GM21576 (cell line): Measurements from ENCODE around the gene CEACAM21.

ENCODE experiments used
- ATAC-seq: cut with Tn5 transposase; IDR thresholded peaks from one replicate; pipeline ENCODE4 v1.9.1; 2021; ENCODE audit warnings: mild to moderate bottlenecking, moderate library complexity; ENCODE audit not compliant: unreplicated experiment

CEACAM21 gene

DNA sequence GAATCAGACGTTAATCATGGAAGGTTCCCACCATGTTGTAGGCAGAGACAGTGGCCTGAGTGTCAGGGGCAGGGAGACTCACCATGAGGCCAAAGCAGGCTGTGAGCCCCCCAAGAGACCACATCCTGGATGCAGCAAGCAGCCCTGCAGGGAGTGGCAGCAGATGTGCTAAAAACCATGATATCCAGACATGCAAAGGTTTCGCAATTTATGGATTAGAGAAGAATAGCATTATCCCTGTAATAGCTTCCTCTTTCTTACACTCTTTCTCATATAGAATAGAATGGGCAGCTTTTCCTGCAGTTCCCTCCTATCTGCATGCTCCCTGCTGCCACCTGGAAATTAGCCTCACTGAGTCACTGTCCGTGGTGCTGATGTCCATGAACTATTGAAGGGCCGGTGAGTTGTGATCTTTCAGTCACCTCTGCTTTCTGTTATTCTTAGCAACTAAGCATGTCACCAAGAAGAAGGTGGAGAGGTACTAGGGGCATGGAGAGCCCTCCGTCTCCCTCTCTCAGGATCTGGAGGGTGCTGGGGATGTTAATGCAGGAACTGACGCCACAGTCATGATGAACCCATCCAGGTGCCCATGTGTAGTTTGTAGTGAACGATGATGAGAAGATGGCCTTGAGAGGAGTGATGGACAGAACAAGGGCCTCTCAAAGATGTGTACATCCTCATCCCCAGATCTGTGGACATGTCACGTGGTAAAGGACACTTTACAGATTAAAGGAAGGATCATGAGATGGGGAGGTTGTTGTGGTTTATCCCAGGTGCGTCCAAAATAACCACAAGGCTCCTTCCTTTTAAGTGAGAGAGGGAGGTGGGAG is 41.0 kb downstream of the CEACAM21 start:
- ATAC-seq, result no peak

DNA sequence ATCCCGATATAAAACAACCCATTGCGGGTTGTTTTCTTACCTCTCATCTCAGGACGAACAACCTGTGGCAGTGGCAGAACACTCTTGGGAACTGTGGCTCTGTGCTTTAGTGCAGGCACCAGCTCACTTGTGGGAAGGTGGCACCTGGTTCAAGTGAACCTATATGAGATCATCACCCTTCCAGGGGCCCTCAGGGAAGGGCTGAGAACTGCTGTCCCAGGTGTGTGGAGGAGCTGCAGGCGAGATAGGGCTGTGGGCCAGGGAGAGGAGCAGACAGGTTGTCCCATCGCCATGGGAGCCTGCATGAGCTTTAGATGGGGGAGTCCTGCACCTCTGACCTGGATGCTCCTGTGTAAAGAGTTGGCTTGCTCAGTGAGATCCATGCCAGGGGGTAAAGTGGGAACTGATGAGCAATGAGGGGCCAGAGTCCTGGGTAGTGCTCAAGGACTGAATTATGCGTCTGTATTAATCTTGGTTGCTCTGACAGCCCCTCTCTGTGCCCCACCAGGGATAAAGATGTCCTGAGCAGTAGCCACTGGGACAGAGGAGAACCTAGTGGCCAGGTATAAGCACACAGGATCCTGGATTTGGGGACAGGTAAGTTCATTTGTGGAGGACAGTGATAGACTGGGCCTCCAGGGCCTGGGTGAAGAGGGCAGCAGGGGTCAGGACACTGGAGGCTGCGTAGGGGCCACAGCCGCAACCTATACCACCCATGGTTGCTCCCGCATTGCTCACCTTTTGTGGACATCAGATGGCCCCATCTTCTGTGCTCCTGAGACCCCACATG is 42.2 kb downstream of the CEACAM21 start:
- ATAC-seq, result no peak

- ATAC-seq, result no peak
Measured at GRCh38 chr19:41619018-41619556, 43.1 kb downstream of the CEACAM21 start.

DNA sequence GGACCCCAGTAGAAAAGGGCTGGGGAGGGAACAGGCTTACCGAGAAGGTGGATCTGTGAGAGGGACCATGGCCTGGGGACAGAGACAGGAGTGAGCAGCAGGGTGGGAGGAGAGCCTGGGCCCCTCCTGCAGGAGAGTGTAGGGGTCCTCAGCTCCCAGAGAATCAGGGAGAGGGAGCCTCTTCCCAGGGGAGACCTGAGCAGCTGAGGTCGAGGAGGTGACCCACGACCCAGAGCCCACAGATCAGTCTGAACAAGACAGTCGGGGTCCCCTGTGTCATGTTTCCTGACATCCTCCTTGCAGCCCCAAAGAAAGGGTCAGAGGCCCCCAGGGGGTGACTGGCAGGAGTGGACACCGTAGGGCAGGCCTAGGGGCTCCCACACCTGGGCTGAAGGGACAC is 44.2 kb downstream of the CEACAM21 start:
- ATAC-seq, result no peak

DNA sequence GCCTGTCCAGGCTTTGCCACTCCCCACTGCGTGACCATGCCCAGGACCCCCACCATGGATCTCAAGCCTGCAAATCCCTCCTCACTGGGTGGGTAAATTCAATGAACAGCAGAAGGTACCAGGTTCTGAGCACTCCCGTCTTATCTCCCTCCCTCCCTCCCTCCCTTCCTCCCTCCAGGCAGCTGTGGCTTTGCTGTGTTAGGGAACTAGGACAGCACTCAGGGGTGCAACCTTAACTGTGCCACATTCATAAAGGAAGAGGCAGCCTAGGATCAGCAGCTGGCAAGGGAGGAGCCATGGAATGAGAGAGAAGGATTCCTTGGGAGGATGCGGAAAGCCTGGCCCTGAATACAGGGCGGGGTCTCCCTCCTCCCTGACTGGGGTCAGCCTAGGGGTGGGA is 45.3 kb downstream of the CEACAM21 start:
- ATAC-seq, result no peak

- ATAC-seq, result no peak
Measured at GRCh38 chr19:41621654-41622053, 45.7 kb downstream of the CEACAM21 start.

DNA sequence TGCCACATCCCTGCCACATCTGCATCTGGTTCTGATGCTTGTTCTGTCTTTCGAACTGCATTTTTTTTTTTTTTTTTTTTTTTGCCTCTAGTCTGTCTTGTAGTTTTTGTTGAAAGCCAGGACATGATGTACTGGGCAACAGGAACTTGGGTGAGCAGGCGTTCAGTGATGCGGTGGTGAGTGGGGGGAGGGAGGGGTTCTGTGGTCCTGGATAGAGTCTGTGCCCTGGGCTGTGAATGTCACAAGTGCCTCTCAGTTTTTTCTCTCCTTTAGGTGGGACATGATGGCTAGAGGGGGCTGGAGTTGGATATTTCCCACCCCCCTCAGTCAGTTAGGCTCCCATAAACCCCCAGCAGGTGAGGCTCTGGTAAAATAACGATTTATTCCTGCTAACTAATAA is 47.4 kb downstream of the CEACAM21 start:
- no peak for ATAC-seq

DNA sequence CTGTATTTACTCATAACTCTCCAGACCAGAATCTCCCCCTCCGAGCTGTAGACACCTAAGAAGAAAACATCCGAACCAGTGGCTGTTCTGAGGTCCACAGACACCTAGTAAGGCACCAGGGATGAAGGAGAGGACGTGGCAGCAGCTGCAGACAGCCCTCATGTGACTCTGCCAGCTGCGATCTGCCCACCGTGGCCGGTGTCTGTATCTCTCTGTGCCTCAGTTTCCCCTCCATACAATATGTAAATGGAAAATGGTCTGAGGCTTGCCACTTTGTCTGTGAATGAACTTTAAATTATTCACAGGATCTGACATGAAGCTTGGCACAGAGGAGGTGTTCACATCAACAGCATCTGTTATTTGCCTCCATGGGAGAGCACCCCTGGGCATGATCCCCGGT is 48.5 kb downstream of the CEACAM21 start:
- ATAC-seq, result no peak

GRCh38 chr19:41624937-41625336 is 49.0 kb downstream of the CEACAM21 start:
- ATAC-seq, result no peak

- no peak for ATAC-seq
Measured at GRCh38 chr19:41626278-41626677, 50.3 kb downstream of the CEACAM21 start.

GRCh38 chr19:41626877-41627276 is 50.9 kb downstream of the CEACAM21 start, which contains the start of gene CEACAM4:
TSS of gene CEACAM4 (minus strand) at chr19:41627074. CDS start at chr19:41626963, 111 bp downstream.
- no peak for ATAC-seq

- ATAC-seq, result no peak
Measured at GRCh38 chr19:41627966-41628675, 52.2 kb downstream of the CEACAM21 start.
